Stimulated activated CD4-positive, alpha-beta T cell treated with anti-CD3 and anti-CD28 coated beads, Interleukin-4, amount 100 ng/mL, for 24 hours (primary cell): ENCODE results near the gene PRPF6.

Experiments
- DNase-seq: peaks from one replicate; pipeline ENCODE4 v3.0.0-alpha.2; 2020

Gene PRPF6

GRCh38 chr20:64021124-64021975 lies 40.4 kb downstream of the PRPF6 start:
- DNase-seq = no peak

- DNase-seq = no peak
Observed at GRCh38 chr20:64022671-64023360, 41.9 kb downstream of the PRPF6 start.

- no peak for DNase-seq
Observed at GRCh38 chr20:64023361-64024140, 42.6 kb downstream of the PRPF6 start.

- no peak for DNase-seq
Observed at GRCh38 chr20:64024141-64024990, 43.4 kb downstream of the PRPF6 start.

- no peak for DNase-seq
Observed at GRCh38 chr20:64025101-64025825, 44.3 kb downstream of the PRPF6 start.

DNA sequence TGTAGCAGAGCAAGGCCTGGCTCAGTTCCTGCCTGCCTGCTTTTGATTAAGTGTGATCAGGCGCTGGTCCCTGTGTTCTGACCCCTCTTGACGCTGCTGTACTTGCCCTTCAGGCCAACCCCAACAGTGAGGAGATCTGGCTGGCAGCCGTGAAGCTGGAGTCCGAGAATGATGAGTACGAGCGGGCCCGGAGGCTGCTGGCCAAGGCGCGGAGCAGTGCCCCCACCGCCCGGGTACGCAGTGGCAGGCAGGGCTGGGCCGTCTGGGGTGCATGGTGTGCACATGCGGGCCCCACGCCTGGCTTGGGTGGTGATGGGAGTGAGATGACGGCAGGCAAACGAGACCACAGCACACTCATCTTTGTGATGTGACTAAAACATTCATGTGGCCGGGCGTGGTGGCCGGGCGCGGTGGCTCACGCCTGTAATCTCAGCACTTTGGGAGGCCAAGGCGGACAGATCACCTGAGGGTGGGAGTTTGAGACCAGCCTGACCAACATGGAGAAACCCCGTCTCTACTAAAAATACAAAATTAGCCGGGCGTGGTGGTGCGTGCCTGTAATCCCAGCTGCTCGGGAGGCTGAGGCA lies 45.0 kb downstream of the PRPF6 start:
- no peak for DNase-seq

DNA sequence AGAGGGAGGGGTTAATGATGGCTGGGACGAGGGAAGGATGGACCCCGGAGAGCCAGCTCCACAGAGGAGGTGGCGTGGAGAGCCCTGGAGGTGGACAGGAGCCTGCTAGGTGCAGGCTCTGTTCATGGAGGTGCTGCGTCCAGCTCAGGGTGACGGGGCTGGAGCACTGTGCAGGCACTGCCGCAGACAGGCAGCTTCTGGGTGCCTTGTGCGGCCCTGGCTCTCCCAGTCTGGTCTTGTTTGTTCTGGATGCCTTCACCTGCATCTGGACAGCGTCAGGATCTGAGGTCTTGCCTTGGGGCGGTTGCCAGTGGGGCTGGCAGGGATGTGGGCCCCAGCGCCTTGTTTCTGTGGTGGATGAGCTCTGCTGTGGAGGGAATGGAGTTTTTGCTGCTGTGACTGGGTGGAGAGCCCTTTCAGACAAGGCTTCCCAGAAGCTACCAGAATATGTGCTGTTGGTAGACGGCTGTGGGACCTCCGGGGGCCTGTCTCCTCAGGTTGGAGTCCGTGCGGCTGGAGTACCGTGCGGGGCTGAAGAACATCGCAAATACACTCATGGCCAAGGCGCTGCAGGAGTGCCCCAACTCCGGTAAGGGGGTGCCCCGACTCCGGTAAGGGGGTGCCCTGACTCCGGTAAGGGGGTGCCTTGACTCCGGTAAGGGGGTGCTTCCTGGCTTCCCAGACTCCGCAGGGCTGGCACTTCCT lies 47.2 kb downstream of the PRPF6 start:
- no peak for DNase-seq

GRCh38 chr20:64029293-64030117 lies 48.6 kb downstream of the PRPF6 start:
- no peak for DNase-seq

- DNase-seq = no peak
Observed at GRCh38 chr20:64030371-64031134, 49.6 kb downstream of the PRPF6 start.

GRCh38 chr20:64031822-64032314 lies 50.9 kb downstream of the PRPF6 start:
- no peak for DNase-seq

DNA sequence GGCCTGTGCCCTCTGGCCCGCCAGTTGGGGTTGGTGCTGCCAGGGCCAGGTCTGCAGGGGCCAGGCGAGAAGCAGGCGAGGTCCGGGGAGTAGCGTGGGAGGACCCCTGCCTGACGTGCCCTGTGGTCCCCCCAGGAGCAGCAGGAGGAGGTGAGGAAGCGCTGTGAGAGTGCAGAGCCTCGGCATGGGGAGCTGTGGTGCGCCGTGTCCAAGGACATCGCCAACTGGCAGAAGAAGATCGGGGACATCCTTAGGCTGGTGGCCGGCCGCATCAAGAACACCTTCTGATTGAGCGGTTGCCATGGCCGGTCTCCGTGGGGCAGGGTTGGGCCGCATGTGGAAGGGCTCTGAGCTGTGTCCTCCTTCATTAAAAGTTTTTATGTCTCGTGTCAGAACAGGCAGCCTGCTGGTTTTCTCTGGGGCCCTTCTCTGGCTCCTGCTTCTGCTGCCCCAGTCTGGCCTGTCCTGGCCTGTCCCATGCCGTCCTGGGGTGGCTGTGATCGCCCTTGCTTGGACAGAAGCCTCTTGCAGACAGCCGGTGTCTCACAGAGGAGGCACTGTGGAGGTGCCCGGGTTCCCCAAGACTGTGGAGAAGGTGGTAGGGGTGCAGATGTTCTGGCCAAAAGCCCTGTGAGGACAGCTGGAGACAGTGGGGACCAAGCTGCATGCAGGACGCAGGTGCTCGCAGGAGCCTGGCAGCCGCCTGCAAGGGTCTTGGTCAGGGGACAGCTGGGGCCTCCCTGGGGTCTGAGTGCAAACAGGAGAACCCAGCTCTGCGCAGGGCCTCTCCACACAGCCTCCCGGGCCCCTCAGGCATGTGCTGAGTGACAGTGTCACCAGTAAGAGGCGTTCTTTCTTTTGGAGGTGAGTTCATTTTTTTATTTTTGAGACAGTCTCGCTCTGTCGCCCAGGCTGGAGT lies 52.0 kb downstream of the PRPF6 start:
- no peak for DNase-seq

DNA sequence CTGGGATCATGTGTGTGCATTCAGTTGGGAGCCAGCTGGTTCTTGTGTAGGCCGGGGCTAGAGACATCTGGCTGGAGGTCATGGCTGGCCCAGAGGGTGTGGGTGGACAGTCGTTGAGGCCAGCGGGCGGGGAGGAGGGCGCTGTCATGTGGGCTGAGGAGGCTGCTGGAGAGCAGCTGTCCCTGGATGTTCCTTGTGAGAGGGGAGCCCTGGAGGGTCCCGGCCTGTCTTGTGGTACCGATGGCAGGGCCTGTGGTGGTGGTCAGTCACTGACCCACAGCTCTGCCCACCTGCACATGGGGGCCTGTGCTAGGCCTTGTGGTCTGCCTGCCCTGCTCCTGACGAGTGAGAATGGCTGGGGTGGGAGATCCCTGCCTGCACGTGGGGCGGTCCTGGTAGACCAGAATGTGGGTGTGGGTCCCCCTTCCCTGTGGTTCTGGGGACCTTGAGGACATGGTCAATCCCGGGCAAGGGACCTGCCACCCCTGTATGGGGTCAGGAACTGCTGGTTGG lies 53.1 kb downstream of the PRPF6 start:
- DNase-seq = no peak

DNA sequence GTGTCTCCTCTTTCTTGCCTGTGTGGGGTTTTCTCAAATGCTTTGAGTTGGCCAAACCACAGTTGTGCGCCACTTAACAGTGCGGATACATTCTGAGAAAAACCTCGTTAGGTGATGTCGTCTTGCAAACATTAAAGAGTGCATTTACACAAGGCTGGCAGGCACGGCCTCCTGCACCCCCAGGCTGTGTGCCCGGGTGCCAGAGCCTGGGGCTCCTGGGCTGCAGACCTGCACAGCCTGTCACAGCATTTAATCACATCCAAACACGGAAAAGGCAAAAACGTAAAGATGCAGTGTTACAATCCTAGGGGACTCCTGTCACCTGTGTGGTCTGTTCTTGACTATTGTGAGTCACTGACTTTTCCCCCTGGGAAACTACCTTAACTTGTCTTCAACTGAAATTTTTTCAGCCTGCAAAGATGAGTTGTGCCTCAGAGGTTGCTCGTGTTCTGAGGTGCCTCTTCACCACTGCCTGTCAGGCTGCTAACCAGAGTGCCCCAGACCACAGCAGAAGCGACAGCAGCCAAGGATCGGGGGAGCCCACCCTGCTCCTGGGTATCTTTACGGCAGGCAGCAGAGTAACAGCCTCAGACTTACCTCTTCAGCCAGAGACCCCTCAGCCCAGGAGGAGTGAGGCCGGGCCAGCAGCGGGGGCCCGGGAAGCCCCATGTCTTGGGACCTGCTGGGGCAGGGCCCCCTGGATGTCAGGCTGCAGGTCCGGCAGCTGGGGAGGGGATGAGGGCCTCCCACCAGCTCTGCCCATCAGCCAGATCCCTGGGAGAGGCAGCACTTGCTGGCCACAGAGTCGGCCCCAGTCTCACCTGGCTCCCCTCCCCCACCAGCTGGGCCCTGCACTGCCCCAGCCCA lies 54.4 kb downstream of the PRPF6 start:
- DNase-seq = peak; percentile 46

DNA sequence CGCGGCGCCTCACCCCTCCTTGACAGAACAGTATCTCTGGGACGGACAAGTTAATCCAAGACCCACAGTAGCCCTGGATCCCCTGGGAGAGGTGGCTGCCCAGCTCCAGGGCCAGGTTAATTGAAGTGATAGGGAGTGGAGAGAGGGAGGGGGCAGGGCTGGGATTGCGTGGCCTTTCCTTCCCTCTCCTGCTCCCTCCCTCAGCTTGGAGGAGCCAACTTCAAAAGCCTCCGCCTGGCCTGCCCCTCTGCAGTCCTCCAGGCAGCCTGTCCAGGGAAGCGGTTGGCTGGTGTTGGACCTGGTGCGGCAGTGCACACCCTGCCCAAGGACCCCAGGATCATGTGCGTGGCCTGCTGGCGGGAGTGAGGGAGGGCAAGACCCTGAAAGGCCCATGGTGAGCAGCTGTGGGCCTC lies 55.0 kb downstream of the PRPF6 start, which contains the start of gene C20orf204:
C20orf204 (plus strand) TSS at position 250 of the 413 bp plus-strand sequence; CDS start at position 392, 142 bp downstream.
- no peak for DNase-seq

- no peak for DNase-seq
Observed at GRCh38 chr20:64036346-64037198, 55.6 kb downstream of the PRPF6 start.
